GM18508 (cell line): ENCODE results near the gene DNAI7.

ENCODE experiments used
- ATAC-seq: cut with Tn5 transposase; IDR thresholded peaks from one replicate; pipeline ENCODE4 v1.9.1; 2021; ENCODE audit warnings: moderate number of reproducible peaks; ENCODE audit not compliant: insufficient read depth, unreplicated experiment

DNAI7 gene

DNA sequence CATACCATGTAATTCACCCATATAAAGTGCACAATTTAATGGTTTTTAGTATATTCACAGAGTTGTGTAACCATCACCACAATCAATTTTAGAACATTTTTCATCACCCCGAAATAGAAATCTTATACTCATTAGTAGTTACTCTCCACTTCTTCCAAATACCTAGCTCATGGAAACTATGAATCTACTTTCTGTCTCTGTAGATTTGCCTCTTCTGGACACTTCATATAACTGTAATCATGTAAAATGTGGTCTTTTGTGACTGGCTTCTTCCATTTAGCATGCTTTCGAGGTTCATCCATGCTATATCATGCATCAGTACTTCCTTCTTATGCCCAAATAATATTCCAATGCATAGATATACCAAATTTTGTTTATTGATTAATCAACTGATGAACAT lies 10.8 kb downstream of the DNAI7 start:
- no peak for ATAC-seq

- no peak for ATAC-seq
Measured at GRCh38 chr12:25182765-25183164, 12.2 kb downstream of the DNAI7 start.

- no peak for ATAC-seq
Measured at GRCh38 chr12:25162866-25163265, 32.1 kb downstream of the DNAI7 start.

DNA sequence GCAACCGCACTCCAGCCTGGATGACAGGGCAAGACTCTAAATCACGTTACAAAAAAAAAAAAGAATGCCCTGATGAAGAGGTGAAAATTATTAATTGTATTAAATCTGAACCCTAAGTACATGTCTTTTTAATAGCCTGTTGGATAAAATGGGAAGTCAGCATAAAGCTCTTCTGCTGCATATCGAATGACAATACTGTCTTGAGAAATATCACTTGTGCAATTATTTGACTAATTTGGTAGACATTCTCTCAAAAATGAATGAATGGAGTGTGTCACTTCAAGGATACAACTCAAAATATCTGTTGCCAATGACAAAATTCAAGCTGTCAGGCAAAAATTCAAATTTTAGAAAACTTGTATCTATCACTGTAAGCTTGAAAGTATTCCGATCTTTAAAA lies 38.9 kb downstream of the DNAI7 start:
- ATAC-seq = no peak

GRCh38 chr12:25155022-25155576 lies 39.9 kb downstream of the DNAI7 start:
- ATAC-seq = peak; percentile 44

- no peak for ATAC-seq
Measured at GRCh38 chr12:25152055-25152454, 42.9 kb downstream of the DNAI7 start.

DNA sequence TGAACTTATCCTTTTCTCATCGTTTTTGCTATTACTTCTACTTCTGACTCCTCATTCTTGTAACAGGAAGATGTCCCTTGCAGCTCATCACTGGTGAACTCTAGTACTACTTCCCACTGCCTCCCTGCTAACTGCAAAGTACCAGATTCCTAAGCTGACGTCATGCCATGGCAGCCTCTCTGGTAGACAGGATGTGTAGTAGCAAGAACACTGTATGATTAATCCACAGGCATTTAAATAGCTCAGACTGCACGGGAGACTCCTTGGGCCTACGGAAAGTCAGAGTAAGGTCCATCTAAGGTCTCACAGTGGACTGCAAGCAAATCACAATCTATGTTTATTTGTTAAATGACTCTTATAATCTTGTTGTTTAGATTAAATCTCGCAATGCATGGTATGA lies 43.5 kb downstream of the DNAI7 start:
- ATAC-seq = no peak

DNA sequence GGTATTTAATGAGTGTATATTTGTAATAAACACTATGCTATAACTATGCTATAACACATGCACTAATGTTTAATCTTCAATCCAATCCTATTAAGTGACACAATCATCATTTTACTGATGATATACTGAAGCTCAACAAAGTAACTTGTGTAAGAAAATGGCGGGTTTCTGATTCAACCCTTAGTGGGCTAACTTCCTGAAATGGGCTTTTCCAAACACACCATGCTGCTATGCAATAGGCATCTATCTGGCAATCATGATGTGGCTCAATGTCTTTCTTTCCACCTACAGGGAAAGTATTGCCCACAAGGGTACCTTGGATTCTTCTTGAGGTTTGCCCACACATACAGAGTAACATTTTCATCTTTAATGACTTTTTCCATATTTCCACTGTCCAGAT lies 48.3 kb downstream of the DNAI7 start:
- no peak for ATAC-seq

GRCh38 chr12:25135531-25136154 lies 59.3 kb downstream of the DNAI7 start:
- ATAC-seq = no peak

- no peak for ATAC-seq
Measured at GRCh38 chr12:25131270-25131669, 63.7 kb downstream of the DNAI7 start.

DNA sequence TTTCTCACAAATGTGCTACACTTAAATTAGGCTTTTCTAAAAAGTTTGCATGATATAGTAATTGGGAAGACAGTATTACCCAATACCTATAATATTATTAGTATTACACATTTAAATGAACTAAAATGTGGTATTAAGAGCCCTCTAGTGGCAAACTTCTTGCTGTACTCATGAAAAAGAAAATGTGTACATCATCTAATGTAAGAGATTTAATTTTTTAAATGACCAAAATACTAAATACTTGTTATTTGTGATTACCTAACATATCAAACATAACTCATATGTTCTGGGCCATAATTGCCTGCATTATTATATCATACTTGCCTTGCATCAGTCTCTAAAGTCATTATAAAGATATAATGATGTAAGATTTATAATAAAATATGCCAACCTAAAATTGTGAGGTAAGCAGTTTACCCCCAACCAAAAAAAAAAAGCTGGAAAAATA lies 64.2 kb downstream of the DNAI7 start:
- ATAC-seq = no peak

- no peak for ATAC-seq
Measured at GRCh38 chr12:25126746-25127145, 68.2 kb downstream of the DNAI7 start.

DNA sequence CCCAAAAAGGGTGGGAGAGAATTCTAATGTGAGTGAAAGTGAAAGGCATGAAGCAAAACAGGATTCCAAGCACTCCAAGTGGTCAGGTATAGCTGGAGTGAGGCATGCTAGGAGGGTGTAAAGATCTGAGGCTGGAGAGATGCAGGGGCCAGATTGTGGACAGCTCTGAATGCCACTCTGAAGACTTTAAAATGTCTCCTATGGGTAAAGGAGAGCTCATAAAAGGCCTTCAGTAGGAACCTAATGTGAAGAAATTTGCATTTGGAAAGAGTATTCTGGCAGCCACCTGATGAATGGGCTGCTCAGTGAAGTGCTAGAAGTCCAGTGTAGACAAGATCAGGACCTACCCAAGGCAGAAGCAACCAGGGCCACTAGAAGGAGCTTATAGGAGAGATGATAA lies 68.9 kb downstream of the DNAI7 start:
- ATAC-seq = no peak

GRCh38 chr12:25124493-25124892 lies 70.5 kb downstream of the DNAI7 start:
- no peak for ATAC-seq

DNA sequence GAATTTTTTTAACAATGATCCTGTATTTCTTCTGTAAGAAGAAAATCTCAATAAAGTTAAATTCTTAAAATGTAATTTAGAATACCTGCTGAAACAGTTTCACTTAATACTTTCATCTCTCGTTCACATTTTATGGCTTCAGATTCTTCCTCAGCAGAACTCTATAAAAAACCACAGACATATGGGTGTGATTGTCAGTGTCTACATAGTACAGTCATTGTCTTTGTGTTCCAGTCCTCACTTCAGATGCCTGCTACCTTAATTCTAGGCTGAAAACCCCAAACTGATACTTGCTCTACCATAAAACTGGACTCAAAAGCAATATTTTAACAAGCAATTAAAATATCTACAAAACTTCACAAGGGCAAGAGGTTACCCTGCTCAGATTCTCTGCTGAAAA lies 71.8 kb downstream of the DNAI7 start:
- ATAC-seq = no peak

DNA sequence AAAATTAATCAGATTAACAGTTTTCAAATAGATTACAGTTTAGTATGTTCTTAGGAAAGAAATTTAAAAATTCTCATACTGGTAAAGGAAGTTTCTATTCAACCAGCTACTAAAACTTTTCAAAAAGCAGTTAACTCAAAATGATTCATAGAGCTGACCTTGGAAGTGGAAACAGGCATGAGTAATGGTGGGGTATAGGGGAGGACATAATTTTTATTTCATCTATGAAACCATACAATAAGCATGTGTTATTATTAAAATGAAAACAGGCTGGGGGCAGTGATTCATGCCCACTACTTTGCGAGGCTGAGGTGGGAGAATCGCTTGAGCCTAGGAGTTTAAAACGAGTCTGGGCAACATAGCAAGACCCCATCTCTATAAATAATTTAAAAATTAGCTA lies 73.0 kb downstream of the DNAI7 start:
- no peak for ATAC-seq

GRCh38 chr12:25121110-25121509 lies 73.8 kb downstream of the DNAI7 start:
- ATAC-seq = no peak

GRCh38 chr12:25119020-25119419 lies 75.9 kb downstream of the DNAI7 start:
- ATAC-seq = no peak

DNA sequence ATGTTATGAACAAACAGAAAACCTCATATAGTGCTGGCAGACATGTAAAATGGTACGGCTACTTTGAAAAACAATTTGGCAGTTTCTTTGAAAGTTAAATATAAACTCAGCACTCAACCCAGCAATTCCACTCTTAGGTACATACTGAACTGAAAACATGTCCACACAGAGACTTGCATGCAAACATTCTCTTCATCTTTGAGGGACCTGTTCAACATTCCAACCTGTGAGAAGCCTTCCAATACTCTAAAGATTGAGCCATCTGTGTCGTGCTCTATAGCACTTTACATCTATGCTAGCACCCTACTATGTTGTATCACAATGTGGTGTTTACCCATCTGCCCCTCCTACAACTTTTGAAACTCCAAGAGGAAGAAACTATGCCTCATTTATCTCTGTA lies 79.3 kb downstream of the DNAI7 start:
- no peak for ATAC-seq

- ATAC-seq = no peak
Measured at GRCh38 chr12:25113651-25114050, 81.3 kb downstream of the DNAI7 start.

- ATAC-seq = no peak
Measured at GRCh38 chr12:25110260-25110659, 84.7 kb downstream of the DNAI7 start.

- ATAC-seq = peak; percentile 91
Measured at GRCh38 chr12:25107920-25108319, 87.0 kb downstream of the DNAI7 start.
